ENCODE data around the gene VWA8. TPM values are rescaled to one million over a fixed set of nuclear protein-coding genes. Genes with fewer than 3 reads are reported as not detected.
A peak's percentile ranks its signal among the peaks of the same experiment; 100 is the strongest.
"Not testable (repeated sequence)": the region's sequence is repeated elsewhere in the genome, so short reads cannot be mapped to it uniquely, and the experiment has no call there.

The VWA8 gene
- total RNA-seq, 1 donor from 2014 or later, result 21.4 TPM

GRCh38 chr13:41883147-41883546, 77.8 kb downstream of the VWA8 start:
- ATAC-seq (no peak), DNase-seq (ENCODE audit: low spot score) (no peak)
- intact Hi-C loops (cut with DNase I), result no loop called here

GRCh38 chr13:41881890-41882289, 79.0 kb downstream of the VWA8 start:
- ATAC-seq; DNase-seq (ENCODE audit: low spot score); intact Hi-C loops (cut with DNase I): not testable (repeated sequence)

GRCh38 chr13:41880966-41881365, 79.9 kb downstream of the VWA8 start:
- intact Hi-C loops (cut with DNase I), result no loop called here
- DNase-seq (ENCODE audit: low spot score) (no peak), ATAC-seq (no peak)

GRCh38 chr13:41864658-41865057, 96.3 kb downstream of the VWA8 start:
- intact Hi-C loops (cut with DNase I), result no loop called here
- DNase-seq (ENCODE audit: low spot score) (no peak), ATAC-seq (no peak)

GRCh38 chr13:41862659-41863058, 98.2 kb downstream of the VWA8 start:
- intact Hi-C loops (cut with DNase I); DNase-seq (ENCODE audit: low spot score); ATAC-seq: not testable (repeated sequence)

GRCh38 chr13:41859565-41859964, 101.3 kb downstream of the VWA8 start:
- no peak for DNase-seq (ENCODE audit: low spot score)
- intact Hi-C loops (cut with DNase I), result no loop called here
- no peak for ATAC-seq

GRCh38 chr13:41858780-41859179, 102.1 kb downstream of the VWA8 start:
- no peak for ATAC-seq
- DNase-seq (ENCODE audit: low spot score), result no peak
- intact Hi-C loops (cut with DNase I), result no loop called here

GRCh38 chr13:41854758-41855157, 106.2 kb downstream of the VWA8 start:
- intact Hi-C loops (cut with DNase I), result no loop called here
- ATAC-seq (no peak), DNase-seq (ENCODE audit: low spot score) (no peak)

- no peak for ATAC-seq
These were observed 109.6 kb downstream of the VWA8 start for GRCh38 chr13:41851351-41851750.

GRCh38 chr13:41848435-41849255, 112.3 kb downstream of the VWA8 start:
- intact Hi-C loops (cut with DNase I), result no loop called here
- DNase-seq (ENCODE audit: low spot score), result no peak
- peak; percentile 79 for ATAC-seq

More at GRCh38 chr13:41851351-41851750, 109.6 kb downstream of the VWA8 start:
- DNase-seq (ENCODE audit: low spot score), result no peak
- intact Hi-C loops (cut with DNase I), result no loop called here

- ATAC-seq, result no peak
- no peak for DNase-seq (ENCODE audit: low spot score)
- intact Hi-C loops (cut with DNase I), result no loop called here
These were observed 113.7 kb downstream of the VWA8 start for GRCh38 chr13:41847216-41847615.

GRCh38 chr13:41842036-41842620, 118.8 kb downstream of the VWA8 start:
- intact Hi-C loops (cut with DNase I), result no loop called here
- DNase-seq (ENCODE audit: low spot score) (no peak), ATAC-seq (no peak)

GRCh38 chr13:41837629-41838028, 123.3 kb downstream of the VWA8 start:
- ATAC-seq (no peak), DNase-seq (ENCODE audit: low spot score) (no peak)
- intact Hi-C loops (cut with DNase I), result no loop called here

- intact Hi-C loops (cut with DNase I), result no loop called here
- no peak for ATAC-seq
These were observed 125.0 kb downstream of the VWA8 start for GRCh38 chr13:41835871-41836270.

GRCh38 chr13:41834697-41835096, 126.2 kb downstream of the VWA8 start:
- ATAC-seq; DNase-seq (ENCODE audit: low spot score); intact Hi-C loops (cut with DNase I): not testable (repeated sequence)

More at GRCh38 chr13:41835871-41836270, 125.0 kb downstream of the VWA8 start:
- no peak for DNase-seq (ENCODE audit: low spot score)

GRCh38 chr13:41833831-41834230, 127.1 kb downstream of the VWA8 start:
- ATAC-seq (no peak), DNase-seq (ENCODE audit: low spot score) (no peak)

GRCh38 chr13:41833201-41833600, 127.7 kb downstream of the VWA8 start:
- ATAC-seq, result no peak
- intact Hi-C loops (cut with DNase I), result no loop called here
- DNase-seq (ENCODE audit: low spot score), result no peak

More at GRCh38 chr13:41833831-41834230, 127.1 kb downstream of the VWA8 start:
- intact Hi-C loops (cut with DNase I), result no loop called here

GRCh38 chr13:41827507-41828213, 133.2 kb downstream of the VWA8 start:
- ATAC-seq, result peak; percentile 86
- DNase-seq (ENCODE audit: low spot score), result no peak
- intact Hi-C loops (cut with DNase I), result no loop called here

GRCh38 chr13:41825691-41826090, 135.2 kb downstream of the VWA8 start:
- ATAC-seq (no peak), DNase-seq (ENCODE audit: low spot score) (no peak)
- intact Hi-C loops (cut with DNase I), result no loop called here

- no peak for ATAC-seq
- DNase-seq (ENCODE audit: low spot score), result no peak
- intact Hi-C loops (cut with DNase I), result no loop called here
These were observed 137.4 kb downstream of the VWA8 start for GRCh38 chr13:41823476-41823875.
